ENCODE results near the gene ATP8A2.

The ATP8A2 gene

GRCh38 chr13:25775275-25775674, 403.5 kb downstream of the ATP8A2 start:
- H3K4me3 ChIP-seq (ENCODE audit: low read depth, low read length): no peak overlapping the region
- no peak overlapping the region for H3K9ac ChIP-seq
- H3K36me3 ChIP-seq (ENCODE audit: control insufficient read depth, insufficient read depth, low read length): no peaks in the 10 kb centered on the region
- no peaks in the 10 kb centered on the region for H3K4me1 ChIP-seq
- H3K9me3 ChIP-seq (ENCODE audit: control insufficient read depth, low read length): no peaks in the 10 kb centered on the region
- no peak overlapping the region for H2AFZ ChIP-seq
- H3K27me3 ChIP-seq (ENCODE audit: control insufficient read depth, insufficient read depth, low read length): no peaks in the 10 kb centered on the region
- no peak overlapping the region for H3K4me2 ChIP-seq (ENCODE audit: low read length)
- H3K27ac ChIP-seq: no peak overlapping the region
- no peaks in the 10 kb centered on the region for H3K79me2 ChIP-seq
- TF ChIP-seq, protein P1, sequence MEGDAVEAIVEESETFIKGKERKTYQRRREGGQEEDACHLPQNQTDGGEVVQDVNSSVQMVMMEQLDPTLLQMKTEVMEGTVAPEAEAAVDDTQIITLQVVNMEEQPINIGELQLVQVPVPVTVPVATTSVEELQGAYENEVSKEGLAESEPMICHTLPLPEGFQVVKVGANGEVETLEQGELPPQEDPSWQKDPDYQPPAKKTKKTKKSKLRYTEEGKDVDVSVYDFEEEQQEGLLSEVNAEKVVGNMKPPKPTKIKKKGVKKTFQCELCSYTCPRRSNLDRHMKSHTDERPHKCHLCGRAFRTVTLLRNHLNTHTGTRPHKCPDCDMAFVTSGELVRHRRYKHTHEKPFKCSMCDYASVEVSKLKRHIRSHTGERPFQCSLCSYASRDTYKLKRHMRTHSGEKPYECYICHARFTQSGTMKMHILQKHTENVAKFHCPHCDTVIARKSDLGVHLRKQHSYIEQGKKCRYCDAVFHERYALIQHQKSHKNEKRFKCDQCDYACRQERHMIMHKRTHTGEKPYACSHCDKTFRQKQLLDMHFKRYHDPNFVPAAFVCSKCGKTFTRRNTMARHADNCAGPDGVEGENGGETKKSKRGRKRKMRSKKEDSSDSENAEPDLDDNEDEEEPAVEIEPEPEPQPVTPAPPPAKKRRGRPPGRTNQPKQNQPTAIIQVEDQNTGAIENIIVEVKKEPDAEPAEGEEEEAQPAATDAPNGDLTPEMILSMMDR (IDR thresholded peaks at IDR 0.05): no peak

GRCh38 chr13:25775986-25776385, 404.2 kb downstream of the ATP8A2 start:
- H3K4me3 ChIP-seq (ENCODE audit: low read depth, low read length): no peak overlapping the region
- H2AFZ ChIP-seq: no peak overlapping the region
- TF ChIP-seq, protein P1 (IDR thresholded peaks at IDR 0.05): no peak
- no peak overlapping the region for H3K9ac ChIP-seq
- H3K9me3 ChIP-seq (ENCODE audit: control insufficient read depth, low read length): no peaks in the 10 kb centered on the region
- H3K27ac ChIP-seq: no peak overlapping the region
- no peaks in the 10 kb centered on the region for H3K36me3 ChIP-seq (ENCODE audit: control insufficient read depth, insufficient read depth, low read length)
- no peaks in the 10 kb centered on the region for H3K27me3 ChIP-seq (ENCODE audit: control insufficient read depth, insufficient read depth, low read length)
- no peaks in the 10 kb centered on the region for H3K79me2 ChIP-seq
- no peak overlapping the region for H3K4me2 ChIP-seq (ENCODE audit: low read length)
- H3K4me1 ChIP-seq: no peaks in the 10 kb centered on the region

GRCh38 chr13:25776722-25777121, 404.9 kb downstream of the ATP8A2 start:
- H3K4me3 ChIP-seq (ENCODE audit: low read depth, low read length): no peak overlapping the region
- H3K27me3 ChIP-seq (ENCODE audit: control insufficient read depth, insufficient read depth, low read length): no peaks in the 10 kb centered on the region
- no peaks in the 10 kb centered on the region for H3K4me1 ChIP-seq
- no peaks in the 10 kb centered on the region for H3K9me3 ChIP-seq (ENCODE audit: control insufficient read depth, low read length)
- no peaks in the 10 kb centered on the region for H3K36me3 ChIP-seq (ENCODE audit: control insufficient read depth, insufficient read depth, low read length)
- no peak overlapping the region for H2AFZ ChIP-seq
- no peak overlapping the region for H3K4me2 ChIP-seq (ENCODE audit: low read length)
- no peak overlapping the region for H3K9ac ChIP-seq
- no peaks in the 10 kb centered on the region for H3K79me2 ChIP-seq
- TF ChIP-seq, protein P1 (IDR thresholded peaks at IDR 0.05): no peak
- H3K27ac ChIP-seq: no peak overlapping the region

DNA sequence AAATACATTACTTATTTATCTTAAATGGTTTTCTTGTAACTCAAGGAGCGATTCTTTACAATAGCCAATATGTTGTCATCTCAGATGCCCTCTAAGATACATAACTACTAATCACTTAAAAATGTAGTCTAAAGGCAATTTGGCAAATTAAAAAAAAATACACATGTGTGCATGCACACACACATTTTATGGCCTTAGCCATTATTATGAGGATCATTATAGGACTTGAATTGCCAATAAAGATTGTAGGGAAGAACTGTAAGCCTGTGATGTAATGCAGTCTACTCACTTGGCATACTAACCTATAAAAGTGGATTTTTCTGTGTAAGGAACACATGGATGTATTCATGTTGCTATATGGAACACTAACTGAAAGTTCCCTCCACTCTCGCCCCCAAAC, 405.7 kb downstream of the ATP8A2 start:
- no peak overlapping the region for H3K27ac ChIP-seq
- no peaks in the 10 kb centered on the region for H3K27me3 ChIP-seq (ENCODE audit: control insufficient read depth, insufficient read depth, low read length)
- H3K9me3 ChIP-seq (ENCODE audit: control insufficient read depth, low read length): no peaks in the 10 kb centered on the region
- no peak overlapping the region for H3K4me3 ChIP-seq (ENCODE audit: low read depth, low read length)
- no peaks in the 10 kb centered on the region for H3K36me3 ChIP-seq (ENCODE audit: control insufficient read depth, insufficient read depth, low read length)
- TF ChIP-seq, protein P1 (IDR thresholded peaks at IDR 0.05): no peak
- no peak overlapping the region for H3K4me2 ChIP-seq (ENCODE audit: low read length)
- H3K9ac ChIP-seq: no peak overlapping the region
- no peak overlapping the region for H2AFZ ChIP-seq
- no peaks in the 10 kb centered on the region for H3K79me2 ChIP-seq
- H3K4me1 ChIP-seq: no peaks in the 10 kb centered on the region

DNA sequence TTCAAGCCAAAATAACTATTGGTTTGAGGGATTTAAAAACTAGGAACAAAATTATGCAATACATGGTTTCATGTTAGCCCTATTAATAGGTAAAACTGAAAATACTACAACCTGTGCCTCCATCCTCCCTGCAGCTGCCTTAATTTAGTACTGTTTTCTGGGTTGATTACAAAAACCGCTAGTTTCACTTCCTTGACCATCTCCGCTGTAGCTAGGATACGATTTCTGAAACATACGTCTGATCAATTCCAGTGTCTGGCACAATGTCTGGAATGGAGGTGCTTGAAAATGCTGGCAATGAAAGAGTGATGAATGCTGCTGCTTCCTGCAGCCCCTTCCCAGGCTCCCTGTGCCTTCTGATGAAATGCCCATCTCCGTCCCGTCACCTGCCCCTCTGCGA, 406.6 kb downstream of the ATP8A2 start:
- no peaks in the 10 kb centered on the region for H3K4me1 ChIP-seq
- H3K9ac ChIP-seq: no peak overlapping the region
- H2AFZ ChIP-seq: no peak overlapping the region
- no peaks in the 10 kb centered on the region for H3K27me3 ChIP-seq (ENCODE audit: control insufficient read depth, insufficient read depth, low read length)
- H3K4me2 ChIP-seq (ENCODE audit: low read length): no peak overlapping the region
- TF ChIP-seq, protein P1 (IDR thresholded peaks at IDR 0.05): no peak
- H3K36me3 ChIP-seq (ENCODE audit: control insufficient read depth, insufficient read depth, low read length): no peaks in the 10 kb centered on the region
- H3K4me3 ChIP-seq (ENCODE audit: low read depth, low read length): no peak overlapping the region
- no peaks in the 10 kb centered on the region for H3K79me2 ChIP-seq
- no peak overlapping the region for H3K27ac ChIP-seq
- no peaks in the 10 kb centered on the region for H3K9me3 ChIP-seq (ENCODE audit: control insufficient read depth, low read length)

All from parathyroid adenoma (tissue), 2 donors.